ENCODE data around the gene GSK3B. TPM values are rescaled to one million over a fixed set of nuclear protein-coding genes. Genes with fewer than 3 reads are reported as not detected.
"Not testable (repeated sequence)": the region's sequence is repeated elsewhere in the genome, so short reads cannot be mapped to it uniquely, and the experiment has no call there.

GSK3B gene
- total RNA-seq, 1 donor from 2014 or later: 65.4 TPM

- peaks cover 4% of the 10 kb centered on the region for H3K4me1 Mint-ChIP-seq
- peaks cover 16% of the 10 kb centered on the region for H3K9me3 Mint-ChIP-seq
- no peaks in the 10 kb centered on the region for H3K27me3 Mint-ChIP-seq (ENCODE audit: low read depth)
- DNase-seq (ENCODE audit: low spot score in 2 of 2, unreplicated experiment in 2 of 2): no peak
- no peak for TF ChIP-seq CTCF (IDR thresholded peaks at IDR 0.05; ENCODE audit: unreplicated experiment)
- peak overlapping the region; percentile 36 for H3K27ac Mint-ChIP-seq
- H3K36me3 Mint-ChIP-seq: peaks cover 17% of the 10 kb centered on the region
- no peak overlapping the region for H3K4me3 Mint-ChIP-seq
Observed at GRCh38 chr3:120022729-120023128, 71.5 kb downstream of the GSK3B start.

GRCh38 chr3:120021523-120021922 is 72.7 kb downstream of the GSK3B start:
- Mint-ChIP-seq H3K36me3 (peaks cover 17% of the 10 kb centered on the region), H3K4me3 (no peak overlapping the region), H3K27ac (peak overlapping the region; percentile 66), H3K9me3 (peaks cover 16% of the 10 kb centered on the region), H3K27me3 (ENCODE audit: low read depth) (no peaks in the 10 kb centered on the region), H3K4me1 (peaks cover 8% of the 10 kb centered on the region)
- no peak for DNase-seq (ENCODE audit: low spot score in 2 of 2, unreplicated experiment in 2 of 2)
- no peak for TF ChIP-seq CTCF (IDR thresholded peaks at IDR 0.05; ENCODE audit: unreplicated experiment)

GRCh38 chr3:120018299-120018698 is 75.9 kb downstream of the GSK3B start:
- no peak for TF ChIP-seq CTCF (IDR thresholded peaks at IDR 0.05; ENCODE audit: unreplicated experiment)
- H3K36me3 Mint-ChIP-seq: peaks cover 2% of the 10 kb centered on the region
- peaks cover 20% of the 10 kb centered on the region for H3K4me1 Mint-ChIP-seq

DNA sequence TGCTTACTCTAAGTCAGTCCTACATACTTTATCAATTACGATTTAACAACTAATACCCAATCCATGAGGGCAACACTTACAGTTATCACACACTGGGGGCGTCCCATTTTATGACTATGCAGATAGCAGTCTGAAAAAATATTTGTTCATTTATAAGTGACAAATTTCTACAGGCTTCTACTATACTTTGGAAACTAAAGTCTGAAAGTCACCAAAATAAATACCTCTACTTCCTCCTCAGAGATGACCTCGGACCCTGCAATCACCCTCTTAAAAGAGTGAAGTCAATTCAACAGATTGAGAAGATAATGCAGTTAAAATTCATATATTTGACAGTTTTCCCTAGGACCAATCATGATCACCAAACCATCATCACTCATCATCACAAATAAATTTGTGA is 76.6 kb downstream of the GSK3B start:
- H3K36me3 Mint-ChIP-seq: peaks cover 2% of the 10 kb centered on the region
- H3K4me1 Mint-ChIP-seq: peaks cover 25% of the 10 kb centered on the region
- no peak overlapping the region for H3K4me3 Mint-ChIP-seq
- no peak for TF ChIP-seq CTCF (IDR thresholded peaks at IDR 0.05; ENCODE audit: unreplicated experiment)
- H3K27ac Mint-ChIP-seq: no peak overlapping the region
- no peaks in the 10 kb centered on the region for H3K9me3 Mint-ChIP-seq
- H3K27me3 Mint-ChIP-seq (ENCODE audit: low read depth): no peaks in the 10 kb centered on the region
- DNase-seq (ENCODE audit: low spot score in 2 of 2, unreplicated experiment in 2 of 2): no peak

More at GRCh38 chr3:120018299-120018698, 75.9 kb downstream of the GSK3B start:
- Mint-ChIP-seq H3K9me3 (no peaks in the 10 kb centered on the region), H3K27me3 (ENCODE audit: low read depth) (no peaks in the 10 kb centered on the region), H3K4me3 (no peak overlapping the region), H3K27ac (no peak overlapping the region)
- no peak for DNase-seq (ENCODE audit: low spot score in 2 of 2, unreplicated experiment in 2 of 2)

GRCh38 chr3:120013481-120013880 is 80.8 kb downstream of the GSK3B start:
- peaks cover 7% of the 10 kb centered on the region for H3K36me3 Mint-ChIP-seq
- no peak for TF ChIP-seq CTCF (IDR thresholded peaks at IDR 0.05; ENCODE audit: unreplicated experiment)

GRCh38 chr3:120005741-120006140 is 88.5 kb downstream of the GSK3B start:
- DNase-seq (ENCODE audit: low spot score in 2 of 2, unreplicated experiment in 2 of 2); H3K27ac Mint-ChIP-seq; H3K4me3 Mint-ChIP-seq; H3K4me1 Mint-ChIP-seq; H3K27me3 Mint-ChIP-seq (ENCODE audit: low read depth): not testable (repeated sequence)
- Mint-ChIP-seq H3K9me3 (peaks cover 53% of the 10 kb centered on the region), H3K36me3 (peaks cover 48% of the 10 kb centered on the region)

More at GRCh38 chr3:120013481-120013880, 80.8 kb downstream of the GSK3B start:
- peaks cover 33% of the 10 kb centered on the region for H3K4me1 Mint-ChIP-seq
- no peak overlapping the region for H3K4me3 Mint-ChIP-seq
- H3K27me3 Mint-ChIP-seq (ENCODE audit: low read depth): no peaks in the 10 kb centered on the region
- peaks cover 9% of the 10 kb centered on the region for H3K9me3 Mint-ChIP-seq
- peak overlapping the region; percentile 3 for H3K27ac Mint-ChIP-seq
- DNase-seq (ENCODE audit: low spot score in 2 of 2, unreplicated experiment in 2 of 2): no peak

DNA sequence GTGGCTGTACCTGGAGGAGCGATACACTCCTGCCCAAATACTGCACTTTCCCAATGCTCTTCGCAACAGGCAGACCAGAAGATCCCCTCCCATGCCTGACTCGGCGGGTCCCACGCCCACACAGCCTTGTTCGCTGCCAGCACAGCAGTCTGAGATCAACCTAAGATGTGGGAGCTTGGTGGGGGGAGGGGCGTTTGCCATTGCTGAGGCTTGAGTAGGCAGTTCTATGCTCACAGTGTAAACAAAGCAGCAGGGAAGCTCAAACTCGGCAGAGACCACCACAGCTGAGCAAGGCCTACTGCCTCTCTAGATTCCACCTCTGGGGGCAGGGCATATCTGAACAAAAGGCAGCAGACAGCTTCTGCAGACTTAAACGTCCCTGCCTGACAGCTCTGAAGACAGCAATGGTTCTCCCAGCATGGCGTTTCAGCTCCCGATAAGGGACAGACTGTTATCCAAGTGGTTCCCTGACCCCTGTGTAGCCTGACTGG is 90.2 kb downstream of the GSK3B start:
- not testable (repeated sequence) for H3K4me1 Mint-ChIP-seq; H3K27ac Mint-ChIP-seq; DNase-seq (ENCODE audit: low spot score in 2 of 2, unreplicated experiment in 2 of 2)

More for the DNA sequence above, 90.2 kb downstream of the GSK3B start:
- H3K9me3 Mint-ChIP-seq: peaks cover 54% of the 10 kb centered on the region
- H3K27me3 Mint-ChIP-seq (ENCODE audit: low read depth); H3K4me3 Mint-ChIP-seq: not testable (repeated sequence)
- peaks cover 62% of the 10 kb centered on the region for H3K36me3 Mint-ChIP-seq
